Tibial artery (tissue), 4 donors: ENCODE data around the gene ICAM2.
"Not testable (repeated sequence)": the region's sequence is repeated elsewhere in the genome, so short reads cannot be mapped to it uniquely, and the experiment has no call there.

Experiments
- DNase-seq, 2 donors: peaks; one replicate each; pipeline ENCODE4 v3.0.0-alpha.2; 2019
- H3K27ac ChIP-seq, 2 donors: fragments of 200-600 bp; sonication (generic) in 1 of 2; 1 replicate in 1 of 2; 2 replicates in 1 of 2; pipeline ENCODE4 v1.5.1; 2018 to 2019; ENCODE audit warnings: mild to moderate bottlenecking in 1 of 2
- H3K27me3 ChIP-seq, 2 donors: fragments of 200-600 bp; sonication (generic) in 1 of 2; one replicate each; pipeline versions ENCODE4 v1.5.1 to v1.6.0; 2016 to 2019
- H3K36me3 ChIP-seq, 3 donors: fragments of 200-600 bp; sonication (generic) in 2 of 3; one replicate each; pipeline ENCODE4 v1.5.1; 2016 to 2019; ENCODE audit warnings: mild to moderate bottlenecking in 2 of 3
- H3K4me1 ChIP-seq, 4 donors: fragments of 200-600 bp; sonication (generic) in 2 of 4; 1 replicate in 3 of 4; 2 replicates in 1 of 4; pipeline ENCODE4 v1.5.1; 2016 to 2019
- H3K4me3 ChIP-seq, 2 donors: fragments of 200-600 bp; sonication (generic) in 1 of 2; 1 replicate in 1 of 2; 2 replicates in 1 of 2; pipeline ENCODE4 v1.5.1; 2018 to 2019; ENCODE audit warnings: mild to moderate bottlenecking in 2 of 2
- H3K9me3 ChIP-seq, 3 donors: fragments of 200-600 bp; sonication (generic) in 1 of 3; one replicate each; pipeline ENCODE4 v1.5.1; 2016 to 2019
- intact Hi-C: fragments of 100-400 bp; cut with DNase I; formaldehyde crosslinking; loops from one replicate; pipeline ENCODE4 v1.15.0; 2023; ENCODE audit warnings: low total_unique reads
- TF ChIP-seq, protein P1 (sequence below), 2 experiments: fragments of 200-600 bp in 1 of 2; fragments of 450-650 bp in 1 of 2; IDR thresholded peaks; one replicate each; pipeline ENCODE4 v1.5.1; 2017 to 2019; ENCODE audit warnings: antibody characterized with exemption in 2 of 2, mild to moderate bottlenecking in 1 of 2, moderate library complexity in 1 of 2

Gene ICAM2

DNA sequence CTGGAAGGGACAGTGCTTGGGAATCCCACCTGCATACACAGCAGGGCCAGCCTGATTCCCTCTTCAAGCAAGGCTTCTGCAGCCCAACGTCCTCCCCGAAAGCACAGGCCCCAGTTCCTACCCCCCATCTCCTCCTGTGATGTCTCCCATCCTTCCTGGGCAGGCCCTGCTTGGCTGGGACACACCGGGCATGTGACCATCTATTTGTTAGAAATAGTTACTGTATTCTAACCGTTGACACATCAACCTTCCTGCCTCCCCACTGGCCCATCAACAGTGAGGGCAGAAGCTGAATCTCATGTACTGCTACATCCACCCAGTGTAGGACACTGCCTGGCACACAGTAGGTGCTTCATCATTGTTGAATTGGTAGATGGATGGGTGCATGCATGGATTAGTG, 11.6 kb downstream of the ICAM2 start:
- H3K27ac ChIP-seq, result no peak overlapping the region

DNA sequence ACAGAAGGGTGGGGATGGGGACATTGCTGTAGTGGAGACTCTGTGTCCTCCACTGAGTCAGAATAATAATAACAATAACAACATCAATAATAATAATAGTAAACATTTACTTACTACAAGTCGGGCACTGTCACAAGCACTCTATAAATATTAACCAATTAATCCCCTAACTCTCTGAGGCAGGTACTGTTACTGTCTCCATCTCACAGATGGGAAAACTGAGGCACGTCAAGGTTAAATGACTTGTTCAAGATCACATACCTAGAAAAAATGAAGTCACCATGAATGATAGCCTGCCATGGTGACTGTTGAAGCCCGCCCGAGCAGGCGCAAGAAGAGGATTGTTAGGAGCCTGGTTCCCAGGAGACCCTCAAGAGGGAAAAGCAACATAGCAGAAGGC, 12.1 kb downstream of the ICAM2 start:
- Histone ChIP-seq H3K9me3 (no peaks in the 10 kb centered on the region), H3K36me3 (no peaks in the 10 kb centered on the region), H3K4me3 (no peak overlapping the region), H3K27ac (no peak overlapping the region), H3K27me3 (peaks cover 0 to 17% of the 10 kb centered on the region in 2 donors), H3K4me1 (peaks cover 0 to 8% (median 0%) of the 10 kb centered on the region in 4 donors)
- intact Hi-C loops, result no loop called here
- no peak for DNase-seq
- TF ChIP-seq, protein P1, sequence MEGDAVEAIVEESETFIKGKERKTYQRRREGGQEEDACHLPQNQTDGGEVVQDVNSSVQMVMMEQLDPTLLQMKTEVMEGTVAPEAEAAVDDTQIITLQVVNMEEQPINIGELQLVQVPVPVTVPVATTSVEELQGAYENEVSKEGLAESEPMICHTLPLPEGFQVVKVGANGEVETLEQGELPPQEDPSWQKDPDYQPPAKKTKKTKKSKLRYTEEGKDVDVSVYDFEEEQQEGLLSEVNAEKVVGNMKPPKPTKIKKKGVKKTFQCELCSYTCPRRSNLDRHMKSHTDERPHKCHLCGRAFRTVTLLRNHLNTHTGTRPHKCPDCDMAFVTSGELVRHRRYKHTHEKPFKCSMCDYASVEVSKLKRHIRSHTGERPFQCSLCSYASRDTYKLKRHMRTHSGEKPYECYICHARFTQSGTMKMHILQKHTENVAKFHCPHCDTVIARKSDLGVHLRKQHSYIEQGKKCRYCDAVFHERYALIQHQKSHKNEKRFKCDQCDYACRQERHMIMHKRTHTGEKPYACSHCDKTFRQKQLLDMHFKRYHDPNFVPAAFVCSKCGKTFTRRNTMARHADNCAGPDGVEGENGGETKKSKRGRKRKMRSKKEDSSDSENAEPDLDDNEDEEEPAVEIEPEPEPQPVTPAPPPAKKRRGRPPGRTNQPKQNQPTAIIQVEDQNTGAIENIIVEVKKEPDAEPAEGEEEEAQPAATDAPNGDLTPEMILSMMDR (IDR thresholded peaks at IDR 0.05), result no peak

More for the DNA sequence above, 11.6 kb downstream of the ICAM2 start:
- Histone ChIP-seq H3K9me3 (no peaks in the 10 kb centered on the region), H3K36me3 (no peaks in the 10 kb centered on the region), H3K4me1 (peaks cover 0 to 8% (median 0%) of the 10 kb centered on the region in 4 donors), H3K4me3 (no peak overlapping the region), H3K27me3 (peaks cover 0 to 17% of the 10 kb centered on the region in 2 donors)
- intact Hi-C loops, result no loop called here
- TF ChIP-seq, protein P1 (IDR thresholded peaks at IDR 0.05), result no peak
- DNase-seq, result no peak

DNA sequence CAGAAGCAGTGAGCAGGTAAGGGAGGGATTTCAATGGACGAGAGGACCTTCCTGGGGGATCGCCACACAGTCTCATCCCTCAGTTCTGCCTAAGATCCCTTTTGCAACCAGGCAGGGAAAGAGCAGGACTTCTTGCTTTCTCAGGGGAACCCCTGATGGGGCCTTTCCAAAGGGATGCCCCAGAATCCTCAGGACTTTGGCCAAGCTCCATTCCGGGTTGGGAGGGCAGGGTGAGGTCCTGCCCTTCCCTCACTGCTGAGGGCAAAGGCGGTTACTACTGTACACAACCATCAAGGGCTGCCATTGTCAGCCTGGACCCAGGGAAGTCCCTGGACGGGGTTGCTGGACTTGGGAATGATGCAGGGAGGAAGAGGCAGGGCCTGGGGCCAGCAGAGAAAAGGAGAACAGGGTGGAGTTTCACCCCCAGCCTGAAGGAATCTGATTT, 12.6 kb downstream of the ICAM2 start:
- DNase-seq, result peak in 1 of 2 donors; percentile 62

DNA sequence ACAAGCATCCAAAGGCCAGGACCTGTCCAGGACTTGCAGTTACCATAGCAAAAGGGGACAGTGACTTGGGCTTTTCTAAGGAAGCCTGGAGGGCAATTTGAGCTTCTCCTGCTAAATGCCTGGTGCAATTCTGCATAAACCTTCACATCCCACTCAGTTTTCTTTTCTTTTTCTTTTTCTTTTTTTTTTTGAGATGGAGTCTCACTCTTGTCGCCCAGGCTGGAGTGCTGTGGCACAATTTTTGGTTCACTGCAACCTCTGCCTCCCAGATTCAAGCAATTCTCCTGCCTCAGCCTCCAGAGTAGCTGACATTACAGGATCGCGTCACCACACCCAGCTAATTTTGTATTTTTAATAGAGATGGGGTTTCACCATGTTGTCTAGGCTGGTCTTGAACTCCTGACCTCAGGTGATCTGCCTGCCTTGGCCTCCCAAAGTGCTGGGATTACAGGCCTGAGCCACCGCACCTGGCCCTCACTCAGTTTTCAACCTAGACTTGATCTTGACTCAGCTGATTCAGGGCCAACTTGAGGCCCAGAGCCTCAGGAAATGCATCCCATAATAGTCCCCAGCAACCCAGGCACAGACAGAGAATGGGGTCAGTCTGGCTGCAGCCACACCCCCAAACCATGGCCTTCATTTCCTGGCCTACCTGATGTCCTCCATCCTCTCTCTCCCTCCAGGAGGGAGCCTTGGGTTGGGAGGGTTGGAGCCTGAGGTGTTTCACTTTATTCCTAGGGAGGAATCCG, 13.2 kb downstream of the ICAM2 start:
- DNase-seq, result peak in 1 of 2 donors; percentile 7
- H3K27me3 ChIP-seq, result peaks cover 0 to 21% of the 10 kb centered on the region in 2 donors
- intact Hi-C loops, H3K27ac ChIP-seq, H3K4me1 ChIP-seq, H3K36me3 ChIP-seq, H3K4me3 ChIP-seq, H3K9me3 ChIP-seq: not testable (repeated sequence)

More for the DNA sequence above, 12.6 kb downstream of the ICAM2 start:
- Histone ChIP-seq H3K27me3 (peaks cover 0 to 17% of the 10 kb centered on the region in 2 donors), H3K27ac (no peak overlapping the region), H3K4me3 (no peak overlapping the region), H3K4me1 (peaks cover 0 to 8% (median 0%) of the 10 kb centered on the region in 4 donors), H3K9me3 (no peaks in the 10 kb centered on the region), H3K36me3 (no peaks in the 10 kb centered on the region)
- TF ChIP-seq, protein P1 (IDR thresholded peaks at IDR 0.05), result no peak
- intact Hi-C loops, result no loop called here

DNA sequence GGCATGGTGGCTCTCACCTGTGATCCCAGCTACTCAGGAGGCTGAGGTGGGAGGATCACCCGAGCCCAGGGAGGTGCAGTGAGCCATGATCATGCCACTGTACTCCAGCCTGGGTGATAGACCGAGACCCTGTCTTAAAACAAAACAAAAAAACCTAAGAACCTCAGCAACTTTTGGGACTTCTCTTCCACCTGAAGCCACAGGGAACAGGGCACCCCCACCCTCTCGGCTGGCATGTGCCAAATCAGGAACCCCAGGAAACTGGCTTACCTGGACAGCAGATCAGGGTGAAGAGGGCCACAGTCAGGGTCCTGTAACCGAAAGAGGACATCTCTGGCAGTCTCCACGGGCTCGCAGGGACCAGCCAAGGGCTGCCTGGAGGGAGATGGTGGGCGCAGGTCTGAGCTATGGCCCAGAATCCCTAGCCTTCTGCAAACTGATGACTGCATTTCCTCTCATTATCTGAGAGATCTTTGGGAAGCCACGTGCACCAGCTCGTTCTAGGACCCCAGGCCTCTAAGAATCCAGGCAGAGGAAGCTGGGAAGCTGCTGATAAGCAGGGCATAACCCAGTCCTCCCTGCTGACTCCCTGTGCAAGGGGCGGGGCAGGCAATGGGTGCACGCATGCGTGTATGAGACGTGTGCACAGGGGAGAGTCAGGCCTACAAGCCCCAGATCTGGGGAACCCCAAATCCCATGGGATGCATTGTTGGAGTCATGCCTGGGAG, 13.9 kb downstream of the ICAM2 start:
- TF ChIP-seq, protein P1 (IDR thresholded peaks at IDR 0.05), result no peak
- no peaks in the 10 kb centered on the region for H3K9me3 ChIP-seq
- peaks cover 0 to 8% (median 0%) of the 10 kb centered on the region in 4 donors for H3K4me1 ChIP-seq
- peak; percentile 48 to 49 for DNase-seq
- no peaks in the 10 kb centered on the region for H3K36me3 ChIP-seq
- H3K27ac ChIP-seq, result no peak overlapping the region
- peak overlapping the region in 1 of 2 donors; percentile 8 for H3K4me3 ChIP-seq
- peaks cover 0 to 27% of the 10 kb centered on the region in 2 donors for H3K27me3 ChIP-seq
- intact Hi-C loops, result no loop called here

DNA sequence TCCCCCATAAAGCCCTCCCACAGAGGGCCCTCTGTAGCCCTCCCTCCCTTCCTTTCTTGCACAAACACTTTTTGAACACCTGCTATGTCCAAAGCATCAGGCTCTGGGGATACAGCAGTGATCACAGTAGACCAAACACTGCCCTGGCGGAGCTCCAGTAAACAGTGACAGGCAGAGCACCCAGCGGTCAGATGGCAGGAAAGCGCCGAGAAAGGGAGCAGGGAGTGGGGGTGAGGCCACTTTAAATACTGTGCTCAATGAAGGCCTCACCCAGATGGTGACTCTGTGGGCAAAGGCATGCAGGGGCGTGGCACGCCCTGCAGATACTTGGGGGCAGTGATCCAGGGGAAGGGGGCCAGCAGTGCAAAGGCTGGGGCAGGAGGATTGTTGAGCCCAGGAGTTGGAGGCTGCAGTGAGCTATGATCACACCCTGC, 14.7 kb downstream of the ICAM2 start:
- H3K36me3 ChIP-seq, result no peaks in the 10 kb centered on the region
- H3K27ac ChIP-seq, result no peak overlapping the region
- intact Hi-C loops, result no loop called here
- no peaks in the 10 kb centered on the region for H3K9me3 ChIP-seq
- H3K4me3 ChIP-seq, result peak overlapping the region in 1 of 2 donors; percentile 8
- TF ChIP-seq, protein P1 (IDR thresholded peaks at IDR 0.05), result no peak
- no peak for DNase-seq
- peaks cover 0 to 8% (median 0%) of the 10 kb centered on the region in 4 donors for H3K4me1 ChIP-seq
- H3K27me3 ChIP-seq, result peaks cover 0 to 31% of the 10 kb centered on the region in 2 donors
